Natural killer cell (primary cell): ENCODE results near the gene PPM1J. TPM values are rescaled to one million over a fixed set of nuclear protein-coding genes. Genes with fewer than 3 reads are reported as not detected.

Experiments
- ATAC-seq, 3 donors: fragments of 150-1000 bp in 2 of 3; fragments of 200-7000 bp in 1 of 3; cut with Tn5 transposase; 1 replicate in 1 of 3; 2 replicates in 2 of 3; pipeline ENCODE4 v1.10.0; 2021; ENCODE audit warnings: mild to moderate bottlenecking in 2 of 3, moderate library complexity in 2 of 3
- DNase-seq, 2 donors: peaks; one replicate each; pipeline versions ENCODE4 v3.0.0 to v3.0.0-alpha.2; 2013 to 2021; ENCODE audit warnings: mixed read lengths in 1 of 2
- H3K27ac ChIP-seq: one replicate; pipeline ENCODE4 v1.5.1; 2013; ENCODE audit warnings: mild to moderate bottlenecking, low read length
- H3K27me3 ChIP-seq: one replicate; pipeline ENCODE4 v1.6.1; 2013; ENCODE audit warnings: low read length; ENCODE audit not compliant: control insufficient read depth, insufficient read depth
- H3K36me3 ChIP-seq: one replicate; pipeline ENCODE4 v1.6.1; 2013; ENCODE audit warnings: low read length; ENCODE audit not compliant: control insufficient read depth, insufficient read depth
- H3K4me1 ChIP-seq: one replicate; pipeline ENCODE4 v1.6.1; 2013; ENCODE audit warnings: low read length; ENCODE audit not compliant: control insufficient read depth, insufficient read depth
- H3K4me3 ChIP-seq: one replicate; pipeline ENCODE4 v1.5.1; 2013; ENCODE audit warnings: low read length
- H3K9me3 ChIP-seq: one replicate; pipeline ENCODE4 v1.6.1; 2013; ENCODE audit warnings: low read length; ENCODE audit not compliant: control insufficient read depth, insufficient read depth
- H3K27ac Mint-ChIP-seq, 2 donors: one replicate each; pipeline ENCODE4 v1.8.0; 2022; ENCODE audit warnings: mild to moderate bottlenecking in 2 of 2, mixed read lengths in 2 of 2, moderate library complexity in 1 of 2
- H3K27me3 Mint-ChIP-seq, 2 donors: one replicate each; pipeline ENCODE4 v1.8.0; 2022; ENCODE audit warnings: low read depth in 2 of 2, mixed read lengths in 2 of 2
- H3K36me3 Mint-ChIP-seq: one replicate; pipeline ENCODE4 v1.8.0; 2022; ENCODE audit warnings: mixed read lengths
- H3K4me1 Mint-ChIP-seq, 2 donors: one replicate each; pipeline ENCODE4 v1.8.0; 2022; ENCODE audit warnings: mixed read lengths in 2 of 2
- H3K4me3 Mint-ChIP-seq: one replicate; pipeline ENCODE4 v1.8.0; 2022; ENCODE audit warnings: mild to moderate bottlenecking, moderate library complexity, mixed read lengths
- H3K9me3 Mint-ChIP-seq, 2 donors: one replicate each; pipeline ENCODE4 v1.8.0; 2022; ENCODE audit warnings: mixed read lengths in 2 of 2
- WGBS: methylation state at CpG from one replicate; pipeline ENCODE4 v1.1.7; 2013; ENCODE audit warnings: missing lambda C conversion rate; ENCODE audit not compliant: insufficient coverage; 5-methylcytosine and 5-hydroxymethylcytosine counted together
- intact Hi-C: fragments of 100-400 bp; cut with micrococcal nuclease; formaldehyde crosslinking; loops from one replicate; pipeline ENCODE4 v1.14.2; 2022
- total RNA-seq, 4 donors: library from RNA; stranded (reverse); fragments of 120-200 nt in 1 of 4; gene quantifications; one replicate each; pipeline versions ENCODE4 v1.2.3 to v1.2.4, GENCODE V29; 2013 to 2022
- TF ChIP-seq, protein P1 (sequence below): fragments of 200-600 bp; IDR thresholded peaks from one replicate; pipeline ENCODE4 v1.8.0; 2022; ENCODE audit warnings: antibody characterized with exemption

The PPM1J gene
- total RNA-seq, 3 donors from 2014 or later (not counting 1 experiment from before 2014, with no cell fraction given), result 0.26 TPM; not detected in 2

DNA sequence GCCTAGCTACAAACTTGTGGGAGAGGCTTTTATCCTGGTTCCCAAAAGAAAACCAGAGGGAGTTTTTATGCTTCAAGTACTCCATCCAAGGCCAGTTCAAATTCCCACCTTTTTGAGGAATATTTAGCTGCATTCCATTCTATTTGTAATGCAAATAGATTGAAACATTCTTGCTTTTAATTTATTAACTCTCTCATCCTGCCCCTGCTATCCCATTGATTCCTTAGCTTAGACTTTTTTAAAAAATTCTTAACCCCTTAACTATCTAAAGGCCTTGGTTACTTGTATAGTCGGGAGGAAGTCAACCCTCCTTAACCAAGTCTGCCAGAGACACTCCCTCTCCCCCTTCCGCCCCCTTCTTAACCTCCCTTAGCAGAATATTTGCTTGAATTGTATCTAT is 43.1 kb downstream of the PPM1J start:
- Histone ChIP-seq H3K27me3 (no peaks in the 10 kb centered on the region), H3K36me3 (peaks cover 36% of the 10 kb centered on the region), H3K4me1 (peaks cover 21% of the 10 kb centered on the region), H3K9me3 (no peaks in the 10 kb centered on the region), H3K27ac (no peak overlapping the region), H3K4me3 (no peak overlapping the region)
- DNase-seq, result no peak
- TF ChIP-seq, protein P1, sequence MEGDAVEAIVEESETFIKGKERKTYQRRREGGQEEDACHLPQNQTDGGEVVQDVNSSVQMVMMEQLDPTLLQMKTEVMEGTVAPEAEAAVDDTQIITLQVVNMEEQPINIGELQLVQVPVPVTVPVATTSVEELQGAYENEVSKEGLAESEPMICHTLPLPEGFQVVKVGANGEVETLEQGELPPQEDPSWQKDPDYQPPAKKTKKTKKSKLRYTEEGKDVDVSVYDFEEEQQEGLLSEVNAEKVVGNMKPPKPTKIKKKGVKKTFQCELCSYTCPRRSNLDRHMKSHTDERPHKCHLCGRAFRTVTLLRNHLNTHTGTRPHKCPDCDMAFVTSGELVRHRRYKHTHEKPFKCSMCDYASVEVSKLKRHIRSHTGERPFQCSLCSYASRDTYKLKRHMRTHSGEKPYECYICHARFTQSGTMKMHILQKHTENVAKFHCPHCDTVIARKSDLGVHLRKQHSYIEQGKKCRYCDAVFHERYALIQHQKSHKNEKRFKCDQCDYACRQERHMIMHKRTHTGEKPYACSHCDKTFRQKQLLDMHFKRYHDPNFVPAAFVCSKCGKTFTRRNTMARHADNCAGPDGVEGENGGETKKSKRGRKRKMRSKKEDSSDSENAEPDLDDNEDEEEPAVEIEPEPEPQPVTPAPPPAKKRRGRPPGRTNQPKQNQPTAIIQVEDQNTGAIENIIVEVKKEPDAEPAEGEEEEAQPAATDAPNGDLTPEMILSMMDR, result no peak
- no peaks in the 10 kb centered on the region for H3K9me3 Mint-ChIP-seq
- no peak overlapping the region for H3K4me3 Mint-ChIP-seq
- peaks cover 42 to 50% of the 10 kb centered on the region in 2 donors for H3K4me1 Mint-ChIP-seq
- intact Hi-C loops, result no loop called here
- ATAC-seq, result no peak
- WGBS, result 92% methylated on average over 2 of the region's 2 CpGs
- H3K36me3 Mint-ChIP-seq, result peaks cover 30% of the 10 kb centered on the region
- no peaks in the 10 kb centered on the region for H3K27me3 Mint-ChIP-seq
- peak overlapping the region; percentile 95 to 98 for H3K27ac Mint-ChIP-seq

DNA sequence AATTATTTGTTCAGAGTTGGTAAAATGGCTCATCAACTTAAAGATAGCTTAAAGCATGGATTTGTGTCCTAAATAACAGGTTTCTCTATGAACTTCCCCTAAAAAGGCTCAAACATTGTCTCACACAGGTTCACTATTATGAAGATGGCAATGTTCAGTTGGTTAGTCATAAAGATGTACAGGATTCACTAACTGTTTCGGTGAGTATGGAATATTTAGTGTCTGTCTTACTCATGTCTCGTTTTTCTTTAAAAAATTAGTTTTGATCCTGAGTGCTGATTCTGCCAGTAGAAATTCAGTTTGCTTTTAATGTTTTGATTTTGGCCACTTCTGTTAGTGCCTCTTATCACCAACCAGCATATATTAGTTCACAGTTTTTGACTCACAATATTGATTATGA is 48.2 kb downstream of the PPM1J start:
- no peaks in the 10 kb centered on the region for H3K9me3 ChIP-seq
- no peak overlapping the region for H3K27ac ChIP-seq
- no peak for ATAC-seq
- Mint-ChIP-seq H3K36me3 (peaks cover 50% of the 10 kb centered on the region), H3K9me3 (no peaks in the 10 kb centered on the region), H3K4me3 (no peak overlapping the region), H3K27me3 (no peaks in the 10 kb centered on the region), H3K27ac (peak overlapping the region; percentile 95 to 98), H3K4me1 (peaks cover 13 to 20% of the 10 kb centered on the region in 2 donors)
- intact Hi-C loops, result no loop called here
- no peaks in the 10 kb centered on the region for H3K27me3 ChIP-seq
- TF ChIP-seq, protein P1, result no peak
- no peak overlapping the region for H3K4me3 ChIP-seq
- no peak for DNase-seq
- WGBS, result 83% methylated on average over 2 of the region's 2 CpGs
- peaks cover 73% of the 10 kb centered on the region for H3K36me3 ChIP-seq
- H3K4me1 ChIP-seq, result peaks cover 3% of the 10 kb centered on the region

DNA sequence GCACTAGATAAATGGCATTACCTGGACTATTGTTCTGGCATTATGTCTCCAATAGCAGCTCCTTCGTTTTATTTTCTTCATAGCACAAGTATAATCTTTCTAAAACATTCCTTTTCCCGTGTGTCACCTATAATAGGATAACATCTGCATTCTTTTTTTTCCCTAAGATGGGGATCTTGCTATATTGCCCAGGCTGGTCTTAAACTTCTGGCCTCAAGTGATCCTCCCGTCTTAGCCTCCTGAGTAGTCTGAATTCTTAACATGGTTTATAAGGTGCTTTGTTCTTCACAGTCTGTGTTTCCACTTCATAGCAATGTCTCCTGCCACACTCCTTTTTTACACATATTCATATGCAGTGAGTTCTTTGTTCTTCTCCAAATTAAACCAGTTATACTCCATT is 49.3 kb downstream of the PPM1J start:
- intact Hi-C loops, result no loop called here
- WGBS, result 100% methylated on average over 2 of the region's 3 CpGs
- no peaks in the 10 kb centered on the region for H3K27me3 Mint-ChIP-seq
- TF ChIP-seq, protein P1, result no peak
- Histone ChIP-seq H3K9me3 (no peaks in the 10 kb centered on the region), H3K4me3 (no peak overlapping the region), H3K4me1 (peaks cover 3% of the 10 kb centered on the region), H3K27me3 (no peaks in the 10 kb centered on the region), H3K27ac (no peak overlapping the region), H3K36me3 (peaks cover 74% of the 10 kb centered on the region)
- no peaks in the 10 kb centered on the region for H3K9me3 Mint-ChIP-seq
- H3K4me1 Mint-ChIP-seq, result peaks cover 13 to 20% of the 10 kb centered on the region in 2 donors
- no peak for DNase-seq
- H3K36me3 Mint-ChIP-seq, result peaks cover 49% of the 10 kb centered on the region
- ATAC-seq, result no peak
- H3K27ac Mint-ChIP-seq, result peak overlapping the region; percentile 64 to 65
- no peak overlapping the region for H3K4me3 Mint-ChIP-seq

Other genes starting within 250 kb of the PPM1J start
- gene WNT2B, start 206.4 kb downstream of the PPM1J start, total RNA-seq, result under 1 TPM; 0.16 to 0.20 (median 0.18) TPM
- gene ST7L, start 96.2 kb downstream of the PPM1J start, total RNA-seq, result 10 to 100 TPM; 23.5 to 32.3 (median 30.1) TPM
- gene CAPZA1, start 95.5 kb downstream of the PPM1J start, total RNA-seq, result 100 to 1,000 TPM; 231 to 244 (median 233) TPM
- gene MOV10, start 40.7 kb downstream of the PPM1J start, total RNA-seq, result 100 to 1,000 TPM in 2 of 3 donors, 10 to 100 TPM in 1; 87.9 to 124 (median 119) TPM
- 100 to 1,000 TPM; 161 to 199 (median 195) TPM for gene RHOC, start 8.2 kb downstream of the PPM1J start, total RNA-seq
- 10 to 100 TPM in 2 of 3 donors, 1 to 10 TPM in 1; 8.7 to 18.5 (median 14.0) TPM for gene SLC16A1, start 240.9 kb upstream of the PPM1J start, total RNA-seq